ENCODE data around the gene EIF1AX.
A peak's percentile ranks its signal among the peaks of the same experiment; 100 is the strongest.

The EIF1AX gene

DNA sequence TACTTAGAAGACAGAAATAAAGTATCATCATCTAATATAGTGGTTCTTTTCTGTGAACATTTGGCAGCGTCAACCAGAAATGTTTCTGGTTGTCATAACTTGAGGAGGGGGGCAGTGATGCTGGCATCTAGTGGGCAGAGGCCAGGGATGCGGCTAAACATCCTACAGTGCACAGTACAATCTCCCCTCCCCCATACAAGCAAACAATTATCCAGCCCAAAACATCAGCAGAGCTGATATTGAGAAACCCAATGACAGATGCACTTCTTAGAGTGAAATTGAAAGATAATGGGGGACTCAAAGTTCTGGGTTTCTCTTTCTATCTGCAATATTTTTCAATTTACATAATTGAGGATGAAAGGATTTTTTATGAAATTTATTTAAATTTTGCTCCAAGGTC, 1.9 kb upstream of the EIF1AX start:
- DNase-seq (ENCODE audit: low read depth), result no peak
- TF ChIP-seq, protein P1, sequence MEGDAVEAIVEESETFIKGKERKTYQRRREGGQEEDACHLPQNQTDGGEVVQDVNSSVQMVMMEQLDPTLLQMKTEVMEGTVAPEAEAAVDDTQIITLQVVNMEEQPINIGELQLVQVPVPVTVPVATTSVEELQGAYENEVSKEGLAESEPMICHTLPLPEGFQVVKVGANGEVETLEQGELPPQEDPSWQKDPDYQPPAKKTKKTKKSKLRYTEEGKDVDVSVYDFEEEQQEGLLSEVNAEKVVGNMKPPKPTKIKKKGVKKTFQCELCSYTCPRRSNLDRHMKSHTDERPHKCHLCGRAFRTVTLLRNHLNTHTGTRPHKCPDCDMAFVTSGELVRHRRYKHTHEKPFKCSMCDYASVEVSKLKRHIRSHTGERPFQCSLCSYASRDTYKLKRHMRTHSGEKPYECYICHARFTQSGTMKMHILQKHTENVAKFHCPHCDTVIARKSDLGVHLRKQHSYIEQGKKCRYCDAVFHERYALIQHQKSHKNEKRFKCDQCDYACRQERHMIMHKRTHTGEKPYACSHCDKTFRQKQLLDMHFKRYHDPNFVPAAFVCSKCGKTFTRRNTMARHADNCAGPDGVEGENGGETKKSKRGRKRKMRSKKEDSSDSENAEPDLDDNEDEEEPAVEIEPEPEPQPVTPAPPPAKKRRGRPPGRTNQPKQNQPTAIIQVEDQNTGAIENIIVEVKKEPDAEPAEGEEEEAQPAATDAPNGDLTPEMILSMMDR (conservative IDR thresholded peaks at IDR 0.05; ENCODE audit: control insufficient read depth, insufficient read depth, low read depth, low read length), result no peak
- H3K4me3 ChIP-seq (ENCODE audit: control insufficient read depth, low read depth, low read length), result no peak overlapping the region

DNA sequence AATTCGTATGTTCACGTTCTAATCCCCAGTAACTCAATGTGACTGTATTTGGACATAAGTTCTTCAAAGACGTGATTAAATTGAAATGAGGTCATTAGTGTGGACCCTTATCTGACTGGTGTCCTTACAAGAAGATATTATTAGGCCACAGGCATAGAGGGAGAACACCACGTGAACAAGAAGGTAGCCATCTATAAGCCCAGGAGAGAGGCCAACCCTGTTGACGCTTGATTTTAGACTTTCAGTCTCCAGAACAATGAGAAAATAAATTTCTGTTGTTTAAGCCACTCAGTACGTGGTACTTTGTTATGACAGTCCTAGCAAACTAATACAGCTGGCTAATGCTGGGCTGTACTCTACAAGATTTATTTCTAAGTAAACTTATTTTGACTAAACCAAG, 1.5 kb upstream of the EIF1AX start:
- DNase-seq (ENCODE audit: low read depth), result no peak
- TF ChIP-seq, protein P1 (conservative IDR thresholded peaks at IDR 0.05; ENCODE audit: control insufficient read depth, insufficient read depth, low read depth, low read length), result no peak
- no peak overlapping the region for H3K4me3 ChIP-seq (ENCODE audit: control insufficient read depth, low read depth, low read length)

DNA sequence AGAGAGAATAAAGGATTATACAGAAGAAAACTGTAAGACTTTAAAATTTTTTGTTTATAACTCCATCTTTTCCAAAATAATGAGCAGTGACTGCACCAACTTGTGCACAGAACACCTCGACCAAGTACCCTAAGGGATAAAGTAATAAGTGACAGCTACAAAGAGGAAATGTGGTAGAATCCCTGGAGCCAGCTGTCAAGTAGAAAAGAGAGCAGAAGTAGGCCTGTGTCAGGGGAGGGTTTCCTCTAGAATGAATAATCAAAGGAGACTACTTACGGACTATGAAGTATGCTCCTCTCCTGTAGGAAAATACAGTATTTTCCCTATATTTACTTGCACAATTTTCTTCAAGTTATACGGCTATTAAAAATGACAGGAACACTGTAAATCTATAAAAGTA, 1.2 kb downstream of the EIF1AX start:
- TF ChIP-seq, protein P1 (conservative IDR thresholded peaks at IDR 0.05; ENCODE audit: control insufficient read depth, insufficient read depth, low read depth, low read length), result no peak
- no peak for DNase-seq (ENCODE audit: low read depth)
- peak overlapping the region; percentile 76 for H3K4me3 ChIP-seq (ENCODE audit: control insufficient read depth, low read depth, low read length)

DNA sequence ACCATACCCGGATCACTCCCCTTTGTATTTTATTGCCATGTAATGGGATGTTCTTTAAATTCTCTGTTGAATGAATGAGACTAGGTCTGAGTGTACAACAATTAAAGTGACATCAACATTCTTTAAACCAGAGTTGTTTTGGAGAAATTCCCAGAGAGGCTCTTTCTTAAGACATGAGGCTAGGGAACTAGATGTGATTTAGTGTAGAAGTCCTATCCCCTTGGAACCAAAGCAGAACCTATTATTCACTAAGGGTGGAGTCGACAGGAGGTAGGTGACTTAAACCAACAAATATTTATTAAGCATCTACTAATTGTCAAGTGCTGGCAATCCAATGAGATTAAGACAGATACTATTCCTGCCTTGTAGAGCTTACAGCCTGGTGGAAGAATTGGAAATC, 1.7 kb downstream of the EIF1AX start:
- DNase-seq (ENCODE audit: low read depth), result peak; percentile 90
- H3K4me3 ChIP-seq (ENCODE audit: control insufficient read depth, low read depth, low read length), result peak overlapping the region; percentile 76
- TF ChIP-seq, protein P1 (conservative IDR thresholded peaks at IDR 0.05; ENCODE audit: control insufficient read depth, insufficient read depth, low read depth, low read length), result no peak

DNA sequence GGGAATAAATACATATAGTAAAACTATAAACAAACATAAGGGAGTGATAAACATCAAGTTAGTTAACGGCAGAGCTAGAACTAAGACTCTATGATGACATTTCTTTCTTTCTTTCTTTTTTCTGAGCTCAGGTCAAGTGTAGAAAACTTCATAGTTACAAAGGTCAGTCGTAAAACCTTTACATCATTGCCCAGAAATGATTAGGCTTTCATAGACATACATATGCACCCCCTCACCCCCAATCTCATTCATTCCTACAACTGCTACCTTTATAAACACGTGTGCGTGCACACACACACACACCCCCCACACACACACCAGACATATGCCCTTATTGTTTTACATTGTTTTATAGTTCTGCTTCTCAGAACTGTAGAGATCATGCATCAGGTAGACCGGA, 5.7 kb downstream of the EIF1AX start:
- TF ChIP-seq, protein P1 (conservative IDR thresholded peaks at IDR 0.05; ENCODE audit: control insufficient read depth, insufficient read depth, low read depth, low read length), result no peak
- no peak overlapping the region for H3K4me3 ChIP-seq (ENCODE audit: control insufficient read depth, low read depth, low read length)
- no peak for DNase-seq (ENCODE audit: low read depth)

DNA sequence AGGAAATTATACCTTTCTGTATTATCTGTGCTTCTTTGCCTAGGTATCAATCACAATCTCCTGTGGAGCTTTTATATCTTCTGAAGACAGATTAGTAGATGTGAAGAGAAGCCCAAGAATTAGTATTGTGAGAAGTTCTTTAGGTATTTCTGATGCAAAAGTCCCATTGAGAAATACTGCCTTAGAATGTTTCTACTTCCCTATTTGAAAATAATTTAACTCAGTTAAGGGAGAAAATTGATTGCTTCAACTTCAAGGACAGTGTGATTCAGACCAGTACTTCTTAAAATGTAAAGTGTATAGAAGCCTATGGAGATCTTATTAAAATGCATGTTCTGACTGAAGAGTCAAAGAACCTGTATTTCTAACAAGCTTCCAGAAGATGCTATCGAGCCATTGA, 9.0 kb downstream of the EIF1AX start:
- no peak overlapping the region for H3K4me3 ChIP-seq (ENCODE audit: control insufficient read depth, low read depth, low read length)
- no peak for DNase-seq (ENCODE audit: low read depth)
- TF ChIP-seq, protein P1 (conservative IDR thresholded peaks at IDR 0.05; ENCODE audit: control insufficient read depth, insufficient read depth, low read depth, low read length), result no peak

DNA sequence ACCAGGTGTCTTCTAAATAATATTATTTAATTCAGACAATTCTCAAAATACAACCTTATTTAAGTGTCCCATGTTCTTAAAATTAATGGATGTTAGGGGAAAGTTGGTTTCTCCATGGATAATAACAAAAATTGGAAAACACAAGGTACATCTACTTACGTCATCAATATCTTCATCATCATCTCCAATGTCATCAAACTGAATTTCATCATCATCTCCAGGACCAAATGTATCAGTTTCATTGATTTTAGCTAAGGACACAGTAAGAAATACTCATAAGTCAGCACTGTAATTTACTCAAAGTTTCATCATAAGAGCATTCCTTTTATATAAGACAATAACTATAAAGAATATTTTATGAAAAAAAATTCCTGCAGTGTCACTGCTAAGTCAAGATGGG, 11.3 kb downstream of the EIF1AX start:
- TF ChIP-seq, protein P1 (conservative IDR thresholded peaks at IDR 0.05; ENCODE audit: control insufficient read depth, insufficient read depth, low read depth, low read length), result no peak
- DNase-seq (ENCODE audit: low read depth), result no peak
- no peak overlapping the region for H3K4me3 ChIP-seq (ENCODE audit: control insufficient read depth, low read depth, low read length)
